Measurements from ENCODE around the gene POSTN.
"Not testable (repeated sequence)": the region's sequence is repeated elsewhere in the genome, so short reads cannot be mapped to it uniquely, and the experiment has no call there.

Gene POSTN

DNA sequence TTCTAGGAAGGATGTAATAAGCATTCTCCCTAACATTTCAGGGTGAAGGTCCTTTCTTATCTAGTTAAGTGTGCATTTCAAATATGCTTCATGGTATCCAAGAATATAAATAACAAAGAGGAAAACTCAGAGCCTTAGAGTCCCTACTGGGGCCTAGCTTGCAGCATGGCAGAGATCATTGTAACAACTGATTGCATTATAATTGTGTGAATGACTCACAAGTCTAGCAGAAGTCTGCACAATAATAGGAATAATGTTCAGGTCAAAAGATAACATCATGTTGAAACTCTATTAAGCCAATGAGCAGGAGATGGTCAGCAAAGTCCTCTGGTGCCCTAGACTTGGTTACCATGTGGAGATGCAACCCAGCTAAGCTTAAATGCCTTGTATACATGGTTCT, 3.4 kb downstream of the POSTN start:
- TF ChIP-seq, protein P1, sequence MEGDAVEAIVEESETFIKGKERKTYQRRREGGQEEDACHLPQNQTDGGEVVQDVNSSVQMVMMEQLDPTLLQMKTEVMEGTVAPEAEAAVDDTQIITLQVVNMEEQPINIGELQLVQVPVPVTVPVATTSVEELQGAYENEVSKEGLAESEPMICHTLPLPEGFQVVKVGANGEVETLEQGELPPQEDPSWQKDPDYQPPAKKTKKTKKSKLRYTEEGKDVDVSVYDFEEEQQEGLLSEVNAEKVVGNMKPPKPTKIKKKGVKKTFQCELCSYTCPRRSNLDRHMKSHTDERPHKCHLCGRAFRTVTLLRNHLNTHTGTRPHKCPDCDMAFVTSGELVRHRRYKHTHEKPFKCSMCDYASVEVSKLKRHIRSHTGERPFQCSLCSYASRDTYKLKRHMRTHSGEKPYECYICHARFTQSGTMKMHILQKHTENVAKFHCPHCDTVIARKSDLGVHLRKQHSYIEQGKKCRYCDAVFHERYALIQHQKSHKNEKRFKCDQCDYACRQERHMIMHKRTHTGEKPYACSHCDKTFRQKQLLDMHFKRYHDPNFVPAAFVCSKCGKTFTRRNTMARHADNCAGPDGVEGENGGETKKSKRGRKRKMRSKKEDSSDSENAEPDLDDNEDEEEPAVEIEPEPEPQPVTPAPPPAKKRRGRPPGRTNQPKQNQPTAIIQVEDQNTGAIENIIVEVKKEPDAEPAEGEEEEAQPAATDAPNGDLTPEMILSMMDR (IDR thresholded peaks at IDR 0.05; ENCODE audit: insufficient read depth, low read length, poor library complexity, severe bottlenecking): no peak
- no peak for DNase-seq (ENCODE audit: extremely low read depth, insufficient read length)
- H3K4me3 ChIP-seq (replicated peaks; ENCODE audit: low read depth, low read length): no peak overlapping the region
- H3K36me3 ChIP-seq (ENCODE audit: control insufficient read depth, insufficient read depth, low read length): no peaks in the 10 kb centered on the region
- H3K27me3 ChIP-seq (replicated peaks; ENCODE audit: control insufficient read depth, insufficient read depth, low read length): no peaks in the 10 kb centered on the region

DNA sequence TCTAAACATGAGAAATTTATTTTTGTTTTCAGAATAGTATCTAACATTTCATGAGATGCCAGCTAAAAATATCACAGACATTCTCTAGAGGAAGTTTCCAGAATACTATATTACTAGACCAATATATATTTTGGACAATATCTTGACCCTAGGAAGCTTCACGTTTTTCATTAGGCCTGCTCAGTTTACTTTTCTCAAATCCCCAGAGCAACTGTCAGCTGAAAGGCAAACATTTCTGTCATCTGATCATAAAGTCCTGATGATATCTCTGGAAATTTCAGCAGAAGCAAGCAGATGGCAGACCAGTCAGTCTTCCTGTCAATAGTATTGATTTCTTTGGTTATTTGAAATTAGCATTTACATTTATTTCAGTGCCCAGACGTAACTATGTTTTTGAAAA, 4.0 kb downstream of the POSTN start:
- Histone ChIP-seq H3K4me3 (replicated peaks; ENCODE audit: low read depth, low read length) (no peak overlapping the region), H3K27me3 (replicated peaks; ENCODE audit: control insufficient read depth, insufficient read depth, low read length) (no peaks in the 10 kb centered on the region), H3K36me3 (ENCODE audit: control insufficient read depth, insufficient read depth, low read length) (no peaks in the 10 kb centered on the region)
- DNase-seq (ENCODE audit: extremely low read depth, insufficient read length): no peak
- TF ChIP-seq, protein P1 (IDR thresholded peaks at IDR 0.05; ENCODE audit: insufficient read depth, low read length, poor library complexity, severe bottlenecking): no peak

DNA sequence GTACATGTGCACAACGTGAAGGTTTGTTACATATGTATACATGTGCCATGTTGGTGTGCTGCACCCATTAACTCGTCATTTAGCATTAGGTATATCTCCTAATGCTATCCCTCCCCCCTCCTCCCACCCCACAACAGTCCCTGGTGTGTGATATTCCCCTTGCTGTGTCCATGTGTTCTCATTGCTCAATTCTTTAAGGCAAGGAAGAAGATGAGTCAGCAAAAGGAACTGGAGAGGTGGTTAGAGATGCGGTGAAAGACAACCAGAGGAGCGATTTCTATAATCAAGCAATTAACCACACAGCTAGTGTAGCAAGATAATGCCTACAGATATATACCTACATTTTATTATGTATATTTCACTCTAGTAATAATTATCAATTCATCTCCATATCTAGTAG, 9.2 kb downstream of the POSTN start:
- not testable (repeated sequence) for H3K36me3 ChIP-seq (ENCODE audit: control insufficient read depth, insufficient read depth, low read length); DNase-seq (ENCODE audit: extremely low read depth, insufficient read length); H3K4me3 ChIP-seq (replicated peaks; ENCODE audit: low read depth, low read length); H3K27me3 ChIP-seq (replicated peaks; ENCODE audit: control insufficient read depth, insufficient read depth, low read length)

DNA sequence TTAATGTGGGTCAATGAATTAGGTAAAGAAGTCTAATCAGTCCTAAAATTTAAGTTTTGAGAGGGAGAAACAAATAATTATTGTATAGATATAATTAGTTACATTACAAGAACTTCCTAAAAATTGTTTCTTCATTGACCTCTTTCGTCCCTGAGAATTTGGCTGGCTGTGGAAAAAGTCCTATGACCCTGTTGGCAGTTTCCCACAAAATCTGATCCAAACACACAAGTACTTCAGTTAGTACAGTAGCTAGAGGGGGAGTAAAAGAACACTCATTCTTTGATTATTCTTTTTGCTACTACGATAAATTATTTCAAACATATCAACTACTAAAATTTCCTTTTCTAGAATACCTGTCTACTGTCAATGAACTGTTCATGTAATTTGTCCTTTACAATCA, 11.3 kb downstream of the POSTN start:
- Histone ChIP-seq H3K36me3 (ENCODE audit: control insufficient read depth, insufficient read depth, low read length) (no peaks in the 10 kb centered on the region), H3K4me3 (replicated peaks; ENCODE audit: low read depth, low read length) (no peak overlapping the region), H3K27me3 (replicated peaks; ENCODE audit: control insufficient read depth, insufficient read depth, low read length) (no peaks in the 10 kb centered on the region)
- TF ChIP-seq, protein P1 (IDR thresholded peaks at IDR 0.05; ENCODE audit: insufficient read depth, low read length, poor library complexity, severe bottlenecking): no peak
- DNase-seq (ENCODE audit: extremely low read depth, insufficient read length): no peak

DNA sequence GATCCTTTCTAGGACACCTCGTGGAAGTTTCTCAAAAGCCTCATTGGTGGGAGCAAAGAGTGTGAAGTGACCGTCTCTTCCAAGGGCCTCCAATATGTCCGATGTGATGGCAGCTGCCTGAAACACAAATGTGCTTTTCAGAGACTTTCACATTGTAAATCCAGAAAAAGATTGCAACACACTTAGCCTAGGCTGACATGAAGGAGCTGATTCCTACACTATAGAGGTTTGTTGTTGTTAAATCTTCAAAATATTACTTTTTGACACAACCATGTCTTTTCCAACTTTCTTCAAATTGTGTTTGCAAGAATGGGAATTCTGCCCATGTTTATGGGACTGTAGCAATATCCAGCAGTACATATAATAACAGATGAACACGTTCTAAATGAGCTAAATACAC, 12.4 kb downstream of the POSTN start:
- Histone ChIP-seq H3K4me3 (replicated peaks; ENCODE audit: low read depth, low read length) (no peak overlapping the region), H3K36me3 (ENCODE audit: control insufficient read depth, insufficient read depth, low read length) (no peaks in the 10 kb centered on the region), H3K27me3 (replicated peaks; ENCODE audit: control insufficient read depth, insufficient read depth, low read length) (no peaks in the 10 kb centered on the region)
- no peak for DNase-seq (ENCODE audit: extremely low read depth, insufficient read length)
- TF ChIP-seq, protein P1 (IDR thresholded peaks at IDR 0.05; ENCODE audit: insufficient read depth, low read length, poor library complexity, severe bottlenecking): no peak

DNA sequence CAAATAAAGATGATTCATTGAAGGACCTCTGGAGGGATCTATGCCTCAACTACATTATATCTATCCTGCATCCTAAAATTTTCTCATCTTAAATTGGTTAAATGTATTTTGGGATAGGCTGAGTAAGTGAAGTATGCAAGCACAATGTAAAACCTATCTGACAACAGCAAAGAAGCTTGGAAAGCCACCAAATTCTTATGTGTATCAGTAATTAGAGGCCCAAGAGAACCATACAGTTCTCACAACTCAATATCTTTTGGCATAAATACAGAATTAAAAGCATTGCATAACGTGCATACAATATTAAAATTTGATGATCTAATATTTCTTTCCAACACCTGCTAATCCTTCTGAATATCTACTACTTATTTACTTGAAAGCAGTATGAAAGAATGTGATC, 13.0 kb downstream of the POSTN start:
- H3K27me3 ChIP-seq (replicated peaks; ENCODE audit: control insufficient read depth, insufficient read depth, low read length): no peaks in the 10 kb centered on the region
- TF ChIP-seq, protein P1 (IDR thresholded peaks at IDR 0.05; ENCODE audit: insufficient read depth, low read length, poor library complexity, severe bottlenecking): no peak
- no peak overlapping the region for H3K4me3 ChIP-seq (replicated peaks; ENCODE audit: low read depth, low read length)
- no peaks in the 10 kb centered on the region for H3K36me3 ChIP-seq (ENCODE audit: control insufficient read depth, insufficient read depth, low read length)
- DNase-seq (ENCODE audit: extremely low read depth, insufficient read length): no peak
